ENCODE results near the gene GATA6. TPM values are rescaled to one million over a fixed set of nuclear protein-coding genes. Genes with fewer than 3 reads are reported as not detected.

Gene GATA6
- total and polyA plus RNA-seq, 2 of the 13 experiments (the other 11 are each of a cell fraction or from before 2014, with no cell fraction given) = 0.84 to 3.2 TPM

GRCh38 chr18:22188559-22189267 is 19.3 kb downstream of the GATA6 start:
- Histone ChIP-seq H3K4me1 (ENCODE audit: insufficient read depth, low read length) (peaks cover 6% of the 10 kb centered on the region), H4K20me1 (ENCODE audit: insufficient read depth, low read length) (no peaks in the 10 kb centered on the region), H3K9ac (ENCODE audit: insufficient read depth, low read depth, low read length) (no peak overlapping the region), H3K4me3 (replicated peaks in 1 of 3; ENCODE audit: insufficient read depth in 1 of 3, low read depth in 2 of 3, low read length in 3 of 3) (no peak overlapping the region), H3K9me3 (ENCODE audit: low read length) (no peaks in the 10 kb centered on the region), H3K4me2 (ENCODE audit: low read depth, low read length) (no peak overlapping the region), H3K36me3 (replicated peaks in 1 of 2; ENCODE audit: control insufficient read depth in 1 of 2, insufficient read depth in 2 of 2, low read length in 2 of 2) (peaks cover 0 to 10% of the 10 kb centered on the region in 2 experiments; a peak in 2 of 5 replicates), H3K27me3 (ENCODE audit: control insufficient read depth in 1 of 2, insufficient read depth in 2 of 2, low read length in 2 of 2) (no peaks in the 10 kb centered on the region), H3K79me2 (ENCODE audit: insufficient read depth, low read length) (no peaks in the 10 kb centered on the region), H2AFZ (ENCODE audit: low read length) (no peak overlapping the region), H3K27ac (ENCODE audit: extremely low read length, insufficient read depth, low read length) (no peak overlapping the region)
- ChIA-PET POLR2A (interaction anchor here (0.8 kb wide), 1 partner anchor 14 kb away, joined by 3 read pairs; no protein-coding TSS in a partner anchor), CTCF (ENCODE audit: low intra/inter-chr PET ratio, low total read pairs) (no interaction called here)
- intact Hi-C loops (cut with micrococcal nuclease; ENCODE audit: unreplicated experiment) (no loop called here), in situ Hi-C loops (cut with HindIII; ENCODE audit: extremely low pct_ligation_motif_present, low pct_unique_long_range_greater_than_20kb) (no loop called here)
- BruUV-seq (replicated peaks) = no TSS peak
- FAIRE-seq (no peak), ATAC-seq (no peak), DNase-seq (ENCODE audit: low spot score) (no peak)
- TF ChIP-seq ZNF784 (CRISPR knock-in tag; IDR thresholded peaks at IDR 0.05; ENCODE audit: borderline replicate concordance) = no peak
- no peak for TF ChIP-seq YEATS2 (CRISPR knock-in tag; IDR thresholded peaks at IDR 0.05; ENCODE audit: borderline replicate concordance)
- no peak for TF ChIP-seq SNAPC5 (CRISPR knock-in tag; IDR thresholded peaks at IDR 0.05; ENCODE audit: borderline replicate concordance)
- TF ChIP-seq MXD4 (CRISPR knock-in tag; IDR thresholded peaks at IDR 0.05) = no peak
- TF ChIP-seq TCF12 (IDR thresholded peaks at IDR 0.05) = no peak
- no peak for TF ChIP-seq TCF12 (CRISPR knock-in tag; IDR thresholded peaks at IDR 0.05)
- TF ChIP-seq CCAR2 (optimal IDR thresholded peaks at IDR 0.05; ENCODE audit: low read depth, low read length) = no peak
- TF ChIP-seq MBD4 (IDR thresholded peaks at IDR 0.05; ENCODE audit: borderline replicate concordance, low read length) = no peak
- TF ChIP-seq HMG20A (CRISPR knock-in tag; IDR thresholded peaks at IDR 0.05; ENCODE audit: borderline replicate concordance) = no peak
- no peak for TF ChIP-seq GLI4 (CRISPR knock-in tag; IDR thresholded peaks at IDR 0.05; ENCODE audit: borderline replicate concordance)
- 93% methylated on average over 11 of the region's 11 CpGs for WGBS (ENCODE audit: low lambda C conversion rate)
